AG08396 (cell line): Measurements from ENCODE around the gene PAXIP1.
"Not testable (repeated sequence)": the region's sequence is repeated elsewhere in the genome, so short reads cannot be mapped to it uniquely, and the experiment has no call there.

Experiments
- DNase-seq: peaks from one replicate; pipeline ENCODE4 v3.0.0; 2012; ENCODE audit warnings: low spot score, mixed read lengths

Gene PAXIP1

GRCh38 chr7:155003092-155003375 is at the start of gene PAXIP1:
Gene PAXIP1, minus strand, starts transcription at chr7:155003124. Its CDS starts 195 bp downstream, at chr7:155002929.
- peak; percentile 83 for DNase-seq

DNA sequence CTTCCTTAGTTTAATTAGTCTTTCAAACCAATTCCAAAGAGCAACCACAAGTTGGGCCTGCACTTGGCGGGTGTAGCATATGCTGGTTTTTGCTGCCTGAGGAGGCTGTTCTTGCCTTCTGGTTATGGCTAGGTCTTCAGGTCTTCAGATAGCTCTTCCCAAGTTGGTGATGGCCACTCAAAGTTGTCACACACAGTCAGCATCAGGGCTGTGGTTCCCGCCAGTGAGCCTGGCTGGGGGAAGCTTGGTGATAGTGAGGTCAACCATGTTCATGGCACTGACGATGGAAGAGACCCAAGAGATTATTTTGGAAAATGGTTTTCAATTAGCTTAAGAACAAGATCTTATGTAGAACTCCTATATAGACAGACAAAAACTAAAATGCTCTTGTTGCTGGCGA is 48.4 kb upstream of the PAXIP1 start:
- no peak for DNase-seq

GRCh38 chr7:155048006-155048405 is 45.1 kb upstream of the PAXIP1 start:
- no peak for DNase-seq

- no peak for DNase-seq
These were observed 40.8 kb upstream of the PAXIP1 start for GRCh38 chr7:155043756-155044155.

GRCh38 chr7:155038335-155038734 is 35.4 kb upstream of the PAXIP1 start:
- no peak for DNase-seq

GRCh38 chr7:155034495-155034894 is 31.6 kb upstream of the PAXIP1 start:
- DNase-seq = not testable (repeated sequence)

GRCh38 chr7:155032978-155033377 is 30.1 kb upstream of the PAXIP1 start:
- DNase-seq = no peak

DNA sequence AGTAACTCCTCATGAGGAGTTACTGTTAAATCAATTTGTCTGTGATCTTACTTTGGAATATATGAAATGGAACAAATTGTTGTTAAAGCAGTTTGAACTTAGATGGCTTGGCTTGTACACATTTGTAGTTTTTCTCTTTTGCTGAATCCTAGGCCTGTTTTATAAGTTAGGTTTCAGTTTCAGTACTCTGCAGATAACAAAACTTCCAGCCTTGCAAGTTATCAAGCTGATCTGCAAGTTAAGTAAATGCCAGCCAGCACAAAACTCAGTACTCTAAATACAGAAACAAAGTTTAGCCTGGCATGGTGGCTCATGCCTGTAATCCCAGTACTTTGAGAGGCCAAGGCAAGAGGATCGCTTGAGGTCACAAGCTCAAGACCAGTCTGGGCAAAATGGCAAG is 25.0 kb upstream of the PAXIP1 start:
- no peak for DNase-seq

GRCh38 chr7:155021699-155022145 is 18.8 kb upstream of the PAXIP1 start:
- no peak for DNase-seq

- no peak for DNase-seq
These were observed 18.1 kb upstream of the PAXIP1 start for GRCh38 chr7:155020996-155021395.

GRCh38 chr7:155017834-155018233 is 14.9 kb upstream of the PAXIP1 start:
- no peak for DNase-seq

- DNase-seq = no peak
These were observed 8.2 kb upstream of the PAXIP1 start for GRCh38 chr7:155011086-155011485.

DNA sequence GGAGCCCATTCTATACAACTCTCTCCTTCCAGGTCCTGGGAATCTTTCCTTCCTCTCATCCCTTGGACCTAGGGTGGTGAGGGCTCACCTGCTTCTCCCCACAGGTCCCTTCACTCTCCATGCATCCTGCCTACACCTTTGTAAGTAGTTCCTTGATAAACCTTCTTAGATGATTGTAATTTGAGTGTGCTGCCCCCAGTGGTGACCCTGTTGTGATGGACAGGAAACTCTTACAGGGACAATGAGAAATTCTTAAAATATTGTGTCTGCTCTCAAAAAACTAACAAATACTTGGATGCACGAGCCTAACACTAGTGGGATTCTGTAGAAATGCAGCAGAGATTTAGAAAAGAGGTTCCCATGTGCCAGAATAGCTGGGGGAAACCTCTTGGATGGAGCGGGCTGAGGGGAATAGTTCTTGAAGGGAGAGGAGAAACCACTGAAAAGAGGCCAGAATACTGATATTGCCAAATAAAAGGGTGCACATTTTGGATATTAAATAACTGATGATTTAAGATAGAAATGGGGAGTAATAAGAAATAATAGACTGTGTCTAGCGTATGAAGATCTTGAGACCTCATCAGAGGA is 6.7 kb upstream of the PAXIP1 start:
- DNase-seq = no peak

DNA sequence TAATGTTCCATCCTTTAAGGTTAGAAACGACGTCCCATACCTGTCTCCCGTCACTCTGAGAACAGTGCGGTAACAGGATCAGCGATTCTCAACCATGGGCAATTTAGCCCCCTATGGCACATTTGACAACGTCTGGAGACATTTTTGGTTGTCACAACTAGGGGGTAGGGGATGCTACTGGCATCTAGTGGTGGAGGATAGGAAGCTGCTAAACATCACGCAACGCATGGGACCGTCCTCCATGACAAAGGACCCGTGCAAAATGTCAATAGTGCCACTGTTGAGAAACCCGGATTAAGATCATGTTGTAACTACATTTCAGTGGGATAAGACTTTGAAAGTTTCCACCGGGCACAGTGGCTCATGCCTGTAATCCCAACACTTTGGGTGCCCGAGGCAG is 5.0 kb upstream of the PAXIP1 start:
- no peak for DNase-seq

GRCh38 chr7:155003376-155004214 is 671 bp upstream of the PAXIP1 start:
- DNase-seq = peak; percentile 100

DNA sequence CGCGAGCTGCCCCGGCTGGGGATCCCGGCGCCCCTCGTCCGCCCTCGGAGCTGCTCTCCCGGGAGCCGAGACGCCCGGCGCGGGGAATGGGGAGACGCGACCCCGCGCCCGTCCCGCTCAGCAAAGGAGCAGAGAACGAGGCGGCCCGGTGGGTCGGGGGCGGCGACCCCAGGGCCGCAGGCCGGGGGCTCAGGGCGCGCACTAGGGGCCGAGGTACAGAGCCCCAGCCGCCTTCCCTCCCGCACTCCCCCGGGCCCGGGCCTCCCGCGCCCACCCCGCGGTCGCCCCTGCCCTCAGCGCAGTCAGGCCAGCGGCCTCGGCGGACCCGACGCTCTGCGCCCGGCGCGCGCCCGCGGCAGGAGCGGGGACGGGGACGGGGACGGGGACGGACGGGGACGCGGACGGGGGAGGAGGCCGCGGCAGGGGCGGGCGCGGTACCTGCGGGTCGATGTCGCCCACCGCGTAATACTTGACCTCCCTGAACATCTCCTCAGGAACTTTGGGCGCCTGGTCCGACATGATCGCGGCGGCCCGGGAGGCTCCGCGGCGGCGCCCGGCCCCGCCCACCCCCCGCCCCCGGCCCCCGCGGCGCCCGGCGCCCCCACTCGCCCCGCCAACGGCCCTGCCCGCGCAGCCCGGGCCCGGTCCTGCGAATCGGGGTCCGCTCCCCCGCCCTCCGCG is 373 bp downstream of the PAXIP1 start:
- peak; percentile 66 for DNase-seq

DNA sequence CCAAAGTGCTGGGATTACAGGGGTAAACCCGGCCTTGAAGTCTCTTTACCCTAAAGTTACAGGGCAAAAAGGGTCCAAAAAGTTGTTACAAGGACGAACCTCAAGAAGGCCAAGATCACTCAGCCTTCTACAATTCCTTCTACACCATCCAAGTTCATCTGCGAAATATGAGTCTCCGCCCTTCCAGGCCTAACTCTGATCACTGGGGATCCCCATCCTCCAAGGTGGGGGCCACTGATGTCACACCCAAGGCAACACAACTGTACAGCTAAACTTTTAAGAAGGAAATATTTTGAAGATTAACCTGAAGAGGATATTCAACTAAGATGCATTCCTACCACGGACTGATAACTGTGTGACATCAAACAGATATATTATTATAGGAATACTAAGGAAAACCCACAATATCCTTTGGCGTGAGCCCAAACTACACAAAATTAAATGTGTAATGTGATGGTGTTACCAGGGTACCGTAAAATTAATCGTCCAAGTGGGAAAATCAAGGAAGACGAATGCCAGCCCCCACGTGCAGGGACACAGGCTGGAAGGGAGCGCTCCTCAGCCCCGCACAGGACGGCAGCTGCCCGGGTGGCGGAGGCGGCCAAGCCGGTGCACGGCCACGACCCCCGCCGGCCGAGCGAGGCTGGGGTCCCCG is 1.0 kb downstream of the PAXIP1 start:
- peak; percentile 28 for DNase-seq

GRCh38 chr7:155000795-155001194 is 2.1 kb downstream of the PAXIP1 start:
- DNase-seq = no peak

DNA sequence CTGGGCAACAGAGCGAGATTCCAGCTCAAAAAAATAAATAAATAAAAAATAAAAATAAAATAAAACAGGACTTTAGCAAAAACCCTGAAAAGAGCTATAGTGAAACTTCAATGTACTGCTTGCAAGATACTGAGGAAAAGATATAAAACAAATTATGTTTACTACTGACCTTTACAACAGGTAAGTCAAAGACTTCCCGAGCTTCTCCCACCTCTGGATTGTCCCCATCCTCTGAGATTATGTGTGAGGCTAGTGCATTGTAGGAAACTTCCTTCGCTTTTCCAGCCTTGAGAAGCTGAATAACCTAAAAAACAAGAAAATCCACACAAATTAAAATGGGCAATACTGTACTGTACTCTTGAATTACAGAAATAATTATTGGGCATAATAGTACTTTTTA is 4.4 kb downstream of the PAXIP1 start:
- no peak for DNase-seq

- DNase-seq = no peak
These were observed 5.0 kb downstream of the PAXIP1 start for GRCh38 chr7:154997840-154998370.

DNA sequence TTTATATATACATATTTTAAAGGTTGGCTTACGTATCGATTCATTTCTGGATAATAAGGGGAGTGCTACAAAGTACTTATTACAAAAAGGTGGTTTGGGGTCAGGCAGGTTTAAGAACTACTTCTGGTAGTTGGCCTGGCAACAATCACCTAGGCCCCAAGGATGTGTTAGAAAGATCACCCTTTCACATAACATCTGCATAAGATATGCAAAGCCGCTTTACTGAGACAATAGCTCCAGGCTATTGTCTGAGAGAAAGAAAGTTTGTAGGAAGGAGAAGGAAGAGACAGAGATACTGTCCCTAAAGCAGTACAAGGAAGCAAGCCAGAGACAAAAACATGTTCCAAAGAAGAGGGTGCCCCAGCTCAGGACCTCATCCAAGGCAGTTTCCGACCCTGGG is 6.2 kb downstream of the PAXIP1 start:
- no peak for DNase-seq

GRCh38 chr7:154996101-154996500 is 6.8 kb downstream of the PAXIP1 start:
- DNase-seq = no peak
